MV-4-11 (cell line): ENCODE data around the gene SNX13.

ENCODE experiments used
- DNase-seq: peaks from one replicate; lab custom pipeline; 2025; lab: John Stamatoyannopoulos, UW

SNX13 gene

DNA sequence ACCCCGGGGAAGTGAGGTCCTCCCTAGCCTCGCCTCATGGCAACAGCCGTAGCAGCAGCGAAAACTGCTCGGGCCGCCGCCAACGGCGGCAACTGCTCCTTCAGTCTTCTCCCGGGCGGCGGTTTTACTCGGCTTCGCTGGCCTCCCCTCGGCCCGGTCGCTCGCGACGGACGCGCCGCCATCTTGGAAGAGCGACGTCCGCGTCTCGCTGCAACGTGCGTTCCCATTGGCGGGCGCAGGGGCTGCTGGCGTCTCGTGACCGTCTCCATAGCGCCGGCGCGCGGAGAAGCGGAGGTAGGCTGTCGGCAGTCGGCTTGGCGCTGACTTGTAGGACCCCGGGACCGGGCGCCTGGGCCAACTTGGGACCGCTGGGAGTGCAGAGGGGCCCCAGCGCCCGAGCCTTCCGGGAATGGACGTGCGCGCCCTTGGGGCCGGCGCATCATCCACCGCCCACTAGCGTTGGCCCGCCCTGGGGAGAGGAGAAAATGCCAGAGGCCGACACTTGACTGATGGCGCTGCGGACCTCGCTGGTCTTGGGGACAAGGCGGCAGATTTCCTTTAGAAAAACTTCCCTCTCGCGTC, at the start of gene SNX13:
TSS of gene SNX13 (minus strand) at position 193 of the 582 bp plus-strand sequence. CDS start 199 bp downstream, outside the sequence.
- peak; percentile 86 for DNase-seq

- peak; percentile 41 for DNase-seq
Measured at GRCh38 chr7:17989546-17989945, 49.3 kb upstream of the SNX13 start.

DNA sequence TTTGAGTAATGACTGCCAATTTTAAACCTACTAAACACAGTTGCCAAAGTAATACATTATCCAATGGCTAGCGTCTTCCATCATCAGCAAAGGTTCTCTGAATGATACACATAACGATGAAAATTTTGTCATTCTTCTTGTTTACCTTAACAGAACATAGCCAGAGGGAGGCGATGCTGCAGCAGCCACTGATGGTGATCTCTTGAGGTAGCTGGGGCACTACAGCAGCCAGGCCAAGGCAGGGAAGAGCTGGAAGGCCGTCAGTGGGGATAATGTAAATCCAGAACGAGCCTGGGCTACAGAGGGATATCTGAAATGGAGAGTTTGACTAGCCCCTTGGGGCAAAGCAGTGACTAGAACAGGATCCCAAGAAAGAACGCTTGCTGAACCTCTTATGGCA, 48.6 kb upstream of the SNX13 start:
- DNase-seq = no peak

- DNase-seq = no peak
Measured at GRCh38 chr7:17988141-17988540, 47.8 kb upstream of the SNX13 start.

- DNase-seq = no peak
Measured at GRCh38 chr7:17986851-17987250, 46.6 kb upstream of the SNX13 start.

- no peak for DNase-seq
Measured at GRCh38 chr7:17985473-17986239, 45.4 kb upstream of the SNX13 start.

DNA sequence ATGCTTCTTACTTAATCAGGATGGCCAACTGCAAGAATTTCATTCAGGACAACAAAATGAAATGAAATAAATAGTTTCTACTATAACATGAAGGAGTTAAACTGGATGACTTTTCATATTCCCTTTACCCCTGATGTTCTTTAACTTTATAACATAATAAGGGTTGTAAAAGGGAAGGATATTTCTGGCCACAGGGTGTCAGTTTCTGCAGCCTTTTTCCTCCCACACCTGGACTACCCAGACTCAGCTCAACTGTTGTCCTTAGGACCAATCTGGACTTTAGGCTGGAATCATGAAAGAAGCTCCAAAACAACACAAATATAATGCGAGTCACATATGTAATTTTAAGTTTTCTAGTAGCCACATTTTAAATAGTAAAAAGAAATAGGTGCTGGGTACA, 44.0 kb upstream of the SNX13 start:
- no peak for DNase-seq

DNA sequence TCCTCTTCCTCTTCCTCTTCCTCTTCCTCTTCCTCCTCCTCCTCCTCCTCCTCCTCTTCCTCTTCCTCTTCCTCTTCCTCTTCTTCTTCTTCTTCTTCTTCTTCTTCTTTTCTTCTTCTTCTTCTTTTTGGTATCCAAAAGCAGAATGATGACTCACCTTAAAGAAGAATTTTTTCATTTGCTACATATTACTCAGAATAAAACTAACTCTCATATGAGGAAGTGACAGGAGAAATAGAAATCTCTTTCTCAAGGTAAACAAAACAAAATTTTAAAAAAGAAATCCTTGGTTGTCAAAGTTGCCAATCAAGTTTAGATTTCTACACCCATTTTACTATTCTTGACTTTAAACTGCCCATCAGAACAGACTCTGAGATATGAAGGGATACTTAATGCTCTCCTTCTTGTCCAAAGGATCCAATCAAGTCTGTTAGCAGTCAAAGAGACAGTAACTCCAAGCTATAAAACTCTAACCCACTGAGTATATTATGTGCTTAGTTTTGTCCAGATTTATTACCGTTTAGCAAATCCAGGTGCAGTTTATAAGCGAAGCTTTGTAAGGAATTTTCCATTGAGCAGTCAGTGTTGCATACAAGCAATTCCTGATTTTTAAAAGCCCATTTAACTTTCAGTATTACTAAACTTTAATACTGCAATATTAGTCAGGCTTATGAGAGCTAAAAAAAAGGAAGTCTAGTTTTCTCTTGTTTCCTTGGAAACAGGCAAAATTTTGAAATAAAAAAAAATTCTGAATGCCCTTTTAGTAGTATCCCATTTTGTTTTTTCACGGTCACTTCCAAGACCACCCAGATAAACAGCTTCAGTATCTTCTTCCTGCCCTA, 43.1 kb upstream of the SNX13 start:
- DNase-seq = peak; percentile 23

GRCh38 chr7:17976952-17977351, 36.7 kb upstream of the SNX13 start:
- no peak for DNase-seq

DNA sequence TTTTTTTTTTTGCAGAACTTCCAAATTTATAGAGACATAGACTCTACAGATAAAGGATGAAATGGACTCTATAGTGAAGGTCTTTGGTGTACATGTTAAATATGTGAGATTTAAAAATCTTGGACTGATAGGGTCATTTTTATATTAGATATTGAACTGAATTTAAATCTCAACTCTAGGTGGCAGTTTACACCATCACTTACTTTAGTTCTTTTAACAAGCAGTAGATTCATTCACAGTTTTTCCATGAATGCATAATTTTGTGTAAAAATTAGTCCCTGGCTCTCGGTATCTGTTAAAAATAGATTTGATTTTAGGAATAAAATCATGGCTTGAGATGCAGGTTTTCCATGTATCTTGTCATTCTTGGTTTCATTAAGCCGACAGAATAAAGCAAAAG, 31.1 kb upstream of the SNX13 start:
- no peak for DNase-seq

- DNase-seq = no peak
Measured at GRCh38 chr7:17968791-17969715, 28.8 kb upstream of the SNX13 start.

DNA sequence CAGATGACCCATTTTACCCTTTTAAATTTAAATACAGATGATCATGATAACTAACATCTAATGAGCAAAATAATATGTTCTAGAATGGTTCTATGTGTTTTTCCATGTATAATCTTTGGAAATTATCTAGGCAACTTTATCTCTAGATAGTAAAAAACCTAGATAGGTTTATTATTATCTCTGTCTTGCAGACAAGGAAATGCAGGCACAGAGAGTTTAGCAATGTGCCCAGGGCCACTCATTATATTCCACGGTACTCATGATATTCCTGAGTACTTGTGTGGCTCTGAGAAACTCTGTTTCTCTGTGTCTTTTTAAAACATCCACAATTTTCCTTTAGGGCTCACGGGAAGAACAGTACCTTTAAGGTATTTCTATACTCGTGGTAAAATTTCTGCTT, 26.4 kb upstream of the SNX13 start:
- DNase-seq = no peak

GRCh38 chr7:17965603-17966002, 25.3 kb upstream of the SNX13 start:
- DNase-seq = no peak

DNA sequence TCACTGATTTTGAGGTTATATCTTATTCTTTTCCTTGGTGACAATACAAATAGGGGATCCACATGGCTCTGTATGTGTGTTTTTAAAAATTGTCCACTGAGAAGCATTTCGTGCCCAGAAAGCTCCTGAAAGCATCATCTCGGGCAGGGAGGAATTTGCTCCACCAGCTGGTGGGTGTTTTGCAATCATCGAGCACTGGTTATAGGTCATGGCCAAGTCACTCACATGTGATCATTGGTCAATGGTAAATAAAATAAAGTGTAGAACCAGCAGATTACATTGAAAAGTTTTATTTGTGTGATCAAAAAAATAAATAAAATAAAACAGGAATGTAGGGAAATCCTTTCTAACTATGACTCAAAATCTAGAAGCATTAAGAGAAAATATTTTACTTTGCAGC, 23.0 kb upstream of the SNX13 start:
- DNase-seq = peak; percentile 36

DNA sequence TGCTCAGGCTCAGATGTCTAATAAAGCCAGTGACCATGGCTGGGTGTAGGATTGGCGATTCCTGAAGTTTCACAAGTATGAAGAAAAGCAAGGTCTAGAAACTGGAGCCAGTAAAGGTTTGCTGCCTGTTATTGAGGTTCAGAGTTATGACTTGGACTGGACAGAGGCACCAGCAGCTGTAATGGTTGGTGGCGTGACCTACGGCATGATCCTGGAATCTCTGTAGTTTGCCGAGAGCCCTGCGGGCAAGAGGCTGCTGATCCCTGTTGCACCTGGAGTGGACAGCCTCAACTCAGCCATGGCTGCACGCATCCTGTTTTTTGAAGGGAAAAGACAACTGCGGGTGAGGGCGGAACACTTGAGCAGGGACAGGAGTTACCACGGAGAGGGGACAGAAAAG, 22.4 kb upstream of the SNX13 start:
- DNase-seq = no peak

GRCh38 chr7:17957871-17958270, 17.6 kb upstream of the SNX13 start:
- no peak for DNase-seq

GRCh38 chr7:17952387-17952786, 12.1 kb upstream of the SNX13 start:
- DNase-seq = no peak

DNA sequence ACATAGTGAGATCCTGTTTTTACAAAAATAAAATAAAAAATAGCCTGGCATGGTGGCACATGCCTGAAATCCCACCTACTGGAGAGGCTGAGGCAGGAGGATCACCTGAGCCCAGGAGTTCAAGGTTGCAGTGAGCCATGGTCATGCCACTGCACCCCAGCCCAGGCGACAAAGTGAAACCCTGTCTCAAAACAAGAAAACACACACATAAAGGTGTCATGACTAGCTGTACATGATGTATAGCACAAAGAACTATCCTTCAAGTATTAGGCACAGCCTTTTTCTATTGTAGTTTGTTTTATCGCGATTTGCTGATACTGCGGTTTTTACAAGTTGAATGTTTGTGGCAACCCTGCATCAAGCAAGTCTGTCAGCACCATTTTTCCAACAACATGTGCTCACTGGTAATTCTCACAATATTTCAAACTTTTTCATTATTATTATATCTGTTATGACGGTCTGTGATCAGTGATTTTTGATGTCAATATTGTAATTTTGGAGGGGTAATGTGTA, 11.5 kb upstream of the SNX13 start:
- DNase-seq = no peak

DNA sequence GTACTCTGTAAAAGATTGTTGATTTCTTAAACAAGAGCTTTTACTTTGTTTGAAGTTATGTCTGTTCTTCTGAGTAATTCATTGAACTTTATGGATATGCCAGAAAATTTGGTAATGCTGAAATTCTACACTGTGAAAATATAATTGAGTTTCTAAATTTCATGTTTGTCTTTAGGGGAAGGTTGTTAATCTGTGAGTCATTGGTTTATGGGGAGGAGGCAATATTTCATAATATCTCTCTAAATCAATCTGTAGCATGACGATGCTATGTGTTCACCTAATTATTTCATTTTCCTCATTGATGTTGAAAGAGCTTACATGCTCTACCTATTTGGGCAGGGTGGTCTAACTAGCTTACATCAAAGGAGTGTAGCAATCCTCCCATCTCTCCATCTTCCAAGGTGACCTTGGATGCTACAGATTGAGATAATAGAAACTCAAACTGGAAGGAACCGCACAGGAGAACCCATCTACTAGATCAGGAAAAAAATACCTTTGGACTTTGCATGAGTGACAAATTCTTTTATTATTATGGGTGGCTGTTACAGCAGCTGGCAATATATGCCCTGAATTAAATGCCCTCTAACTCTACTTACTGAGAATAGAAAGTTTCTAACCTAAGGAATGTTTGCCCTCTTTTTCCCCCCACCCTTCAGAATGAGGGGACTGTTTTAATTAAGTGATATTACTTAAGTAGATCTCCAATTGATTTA, 8.4 kb upstream of the SNX13 start:
- DNase-seq = no peak

DNA sequence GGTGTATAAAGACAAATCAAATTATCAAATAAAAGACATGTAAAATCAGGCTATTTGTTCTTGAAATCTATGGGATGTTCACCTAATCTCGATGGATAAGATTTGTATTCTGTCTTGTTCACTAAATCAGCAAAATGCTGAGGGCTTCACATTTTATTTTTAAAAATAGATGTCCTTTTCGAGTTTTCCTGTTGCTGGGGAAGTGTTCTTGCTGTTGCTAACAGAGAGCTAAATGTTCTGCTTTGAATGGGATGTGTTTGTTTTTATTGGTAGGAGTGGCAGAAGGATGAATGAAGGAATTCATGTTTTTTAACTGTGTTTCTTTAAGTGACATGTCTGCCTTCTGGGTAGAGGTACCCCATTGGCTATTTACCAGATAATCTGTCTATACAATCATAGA, 7.3 kb upstream of the SNX13 start:
- no peak for DNase-seq

GRCh38 chr7:17946591-17946990, 6.3 kb upstream of the SNX13 start:
- peak; percentile 30 for DNase-seq
